ENCODE data around the gene PGAM2.

The PGAM2 gene

GRCh38 chr7:44065431-44066110 lies at the start of gene PGAM2:
Gene PGAM2, minus strand, starts transcription at chr7:44065567. Its CDS starts 38 bp downstream, at chr7:44065529.
- DNase-seq (ENCODE audit: low read depth, low spot score): no peak

- DNase-seq (ENCODE audit: low read depth, low spot score): no peak
Measured at GRCh38 chr7:44114586-44115310, 49.4 kb upstream of the PGAM2 start.

GRCh38 chr7:44113764-44114354 lies 48.5 kb upstream of the PGAM2 start:
- no peak for DNase-seq (ENCODE audit: low read depth, low spot score)

GRCh38 chr7:44112997-44113763 lies 47.8 kb upstream of the PGAM2 start:
- DNase-seq (ENCODE audit: low read depth, low spot score): no peak

- DNase-seq (ENCODE audit: low read depth, low spot score): no peak
Measured at GRCh38 chr7:44112231-44112996, 47.0 kb upstream of the PGAM2 start.

GRCh38 chr7:44111761-44112160 lies 46.4 kb upstream of the PGAM2 start:
- DNase-seq (ENCODE audit: low read depth, low spot score): no peak

GRCh38 chr7:44110719-44111635 lies 45.6 kb upstream of the PGAM2 start:
- no peak for DNase-seq (ENCODE audit: low read depth, low spot score)

GRCh38 chr7:44109991-44110390 lies 44.6 kb upstream of the PGAM2 start:
- DNase-seq (ENCODE audit: low read depth, low spot score): no peak

- no peak for DNase-seq (ENCODE audit: low read depth, low spot score)
Measured at GRCh38 chr7:44108768-44109750, 43.7 kb upstream of the PGAM2 start.

GRCh38 chr7:44107961-44108767 lies 42.8 kb upstream of the PGAM2 start:
- DNase-seq (ENCODE audit: low read depth, low spot score): no peak

- DNase-seq (ENCODE audit: low read depth, low spot score): no peak
Measured at GRCh38 chr7:44107116-44107960, 42.0 kb upstream of the PGAM2 start.

- no peak for DNase-seq (ENCODE audit: low read depth, low spot score)
Measured at GRCh38 chr7:44106311-44107065, 41.1 kb upstream of the PGAM2 start.

GRCh38 chr7:44105832-44106231 lies 40.5 kb upstream of the PGAM2 start:
- DNase-seq (ENCODE audit: low read depth, low spot score): no peak

GRCh38 chr7:44104860-44105771 lies 39.7 kb upstream of the PGAM2 start:
- DNase-seq (ENCODE audit: low read depth, low spot score): no peak

All from smooth muscle cell of the brain vasculature (primary cell).